Measurements from ENCODE around the gene INAVA.

Gene INAVA

GRCh38 chr1:200894712-200895442 lies at the start of gene INAVA:
Gene INAVA, plus strand, starts transcription at chr1:200894900. Its CDS starts 3,501 bp downstream, at chr1:200898401.
- peaks cover 48% of the 10 kb centered on the region for H3K27me3 ChIP-seq (ENCODE audit: control insufficient read depth, low read length)
- H3K9me3 ChIP-seq (ENCODE audit: control insufficient read depth, insufficient read depth, low read length) = no peaks in the 10 kb centered on the region
- H3K27ac ChIP-seq (ENCODE audit: low read depth, low read length) = no peak within 1 kb of the TSS
- no peaks in the 10 kb centered on the region for H3K9me2 ChIP-seq (replicated peaks; ENCODE audit: control insufficient read depth, low read length)
- no peak within 1 kb of the TSS for H3K4me3 ChIP-seq (ENCODE audit: low read length)
- no peaks in the 10 kb centered on the region for H3K79me2 ChIP-seq (ENCODE audit: control insufficient read depth, low read length)
- no peaks in the 10 kb centered on the region for H3K4me1 ChIP-seq (ENCODE audit: control insufficient read depth, low read length)
- H3K4me2 ChIP-seq (ENCODE audit: low read length) = no peak within 1 kb of the TSS
- H4K20me1 ChIP-seq (ENCODE audit: control insufficient read depth, insufficient read depth, low read depth, low read length) = no peaks in the 10 kb centered on the region
- H3K36me3 ChIP-seq (ENCODE audit: control insufficient read depth, low read length) = no peaks in the 10 kb centered on the region
- no peaks in the 10 kb centered on the region for H3F3A ChIP-seq (ENCODE audit: control insufficient read depth, insufficient read depth)
- TF ChIP-seq EZH2phosphoT487 (IDR thresholded peaks at IDR 0.05; ENCODE audit: borderline replicate concordance, low read length) (no peak), CTCF (IDR thresholded peaks at IDR 0.05; ENCODE audit: low read depth, low read length, poor library complexity, severe bottlenecking) (no peak)

- H3K27me3 ChIP-seq (ENCODE audit: control insufficient read depth, low read length) = no peaks in the 10 kb centered on the region
- no peaks in the 10 kb centered on the region for H3K4me1 ChIP-seq (ENCODE audit: control insufficient read depth, low read length)
- no peak overlapping the region for H3K27ac ChIP-seq (ENCODE audit: low read depth, low read length)
- H4K20me1 ChIP-seq (ENCODE audit: control insufficient read depth, insufficient read depth, low read depth, low read length) = no peaks in the 10 kb centered on the region
- no peaks in the 10 kb centered on the region for H3K79me2 ChIP-seq (ENCODE audit: control insufficient read depth, low read length)
- H3K9me3 ChIP-seq (ENCODE audit: control insufficient read depth, insufficient read depth, low read length) = no peaks in the 10 kb centered on the region
- H3K4me3 ChIP-seq (ENCODE audit: low read length) = no peak overlapping the region
- H3K36me3 ChIP-seq (ENCODE audit: control insufficient read depth, low read length) = peaks cover 38% of the 10 kb centered on the region
- no peaks in the 10 kb centered on the region for H3F3A ChIP-seq (ENCODE audit: control insufficient read depth, insufficient read depth)
- no peak for TF ChIP-seq CTCF (IDR thresholded peaks at IDR 0.05; ENCODE audit: low read depth, low read length, poor library complexity, severe bottlenecking)
- TF ChIP-seq EZH2phosphoT487 (IDR thresholded peaks at IDR 0.05; ENCODE audit: borderline replicate concordance, low read length) = no peak
- H3K4me2 ChIP-seq (ENCODE audit: low read length) = no peak overlapping the region
- H3K9me2 ChIP-seq (replicated peaks; ENCODE audit: control insufficient read depth, low read length) = no peaks in the 10 kb centered on the region
These were observed 49.3 kb upstream of the INAVA start for GRCh38 chr1:200845360-200845759.

GRCh38 chr1:200846398-200846797 lies 48.3 kb upstream of the INAVA start:
- Histone ChIP-seq H3K27ac (ENCODE audit: low read depth, low read length) (no peak overlapping the region), H3K4me2 (ENCODE audit: low read length) (no peak overlapping the region), H3K4me1 (ENCODE audit: control insufficient read depth, low read length) (no peaks in the 10 kb centered on the region), H3K4me3 (ENCODE audit: low read length) (no peak overlapping the region), H4K20me1 (ENCODE audit: control insufficient read depth, insufficient read depth, low read depth, low read length) (no peaks in the 10 kb centered on the region), H3K79me2 (ENCODE audit: control insufficient read depth, low read length) (no peaks in the 10 kb centered on the region), H3K27me3 (ENCODE audit: control insufficient read depth, low read length) (no peaks in the 10 kb centered on the region), H3K9me2 (replicated peaks; ENCODE audit: control insufficient read depth, low read length) (no peaks in the 10 kb centered on the region), H3K36me3 (ENCODE audit: control insufficient read depth, low read length) (peaks cover 42% of the 10 kb centered on the region), H3K9me3 (ENCODE audit: control insufficient read depth, insufficient read depth, low read length) (no peaks in the 10 kb centered on the region), H3F3A (ENCODE audit: control insufficient read depth, insufficient read depth) (no peaks in the 10 kb centered on the region)
- TF ChIP-seq CTCF (IDR thresholded peaks at IDR 0.05; ENCODE audit: low read depth, low read length, poor library complexity, severe bottlenecking) (no peak), EZH2phosphoT487 (IDR thresholded peaks at IDR 0.05; ENCODE audit: borderline replicate concordance, low read length) (no peak)

All from DOHH2 (cell line).